ENCODE data around the gene ABCD4.

ABCD4 gene

DNA sequence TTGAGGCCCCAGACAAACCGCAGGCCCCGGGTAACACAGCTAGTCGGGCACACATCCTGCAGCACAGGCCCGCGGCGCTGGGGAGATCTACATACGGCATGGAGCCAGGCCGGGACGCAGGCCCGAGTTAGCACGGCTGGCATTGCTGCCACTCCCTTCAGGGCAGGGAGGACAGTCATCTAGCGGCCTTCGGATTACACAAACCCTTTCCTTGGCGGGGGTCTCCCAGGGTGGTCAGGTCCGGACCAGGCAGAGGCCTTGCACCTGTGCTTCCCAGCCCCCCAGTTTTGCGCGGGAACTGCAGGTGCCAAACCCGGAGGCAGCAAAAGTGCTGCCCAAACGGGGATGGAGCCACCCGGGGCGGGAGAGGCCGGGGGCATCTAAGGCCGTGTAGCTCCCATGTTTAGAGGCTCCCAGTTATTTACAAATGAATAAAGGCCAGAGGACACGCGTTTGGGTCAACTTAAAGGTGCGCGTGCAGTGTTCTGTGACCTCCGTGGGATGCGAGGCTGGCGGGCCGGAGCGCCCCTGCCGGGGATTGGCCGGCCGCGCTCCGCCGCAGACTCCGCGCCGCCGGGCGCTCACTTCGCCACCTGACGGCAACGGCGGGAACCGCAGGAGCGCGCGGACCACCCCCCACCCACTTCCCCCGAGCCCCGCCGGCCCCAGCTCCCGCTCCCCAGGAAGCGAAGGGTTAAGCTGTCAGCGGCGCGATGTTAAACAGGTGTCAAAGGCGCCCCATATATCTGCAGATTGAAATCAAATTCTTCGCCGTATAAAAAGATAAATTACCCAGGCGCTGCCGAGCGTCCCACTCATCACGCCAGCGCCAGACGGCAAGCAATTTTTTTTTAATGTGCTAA lies 45.4 kb downstream of the ABCD4 start:
- no peaks in the 10 kb centered on the region for H3K36me3 Mint-ChIP-seq
- no peaks in the 10 kb centered on the region for H3K9me3 Mint-ChIP-seq
- H3K4me1 Mint-ChIP-seq: peaks cover 5% of the 10 kb centered on the region
- H3K4me3 Mint-ChIP-seq: peak overlapping the region; percentile 87
- H3K27ac Mint-ChIP-seq: peak overlapping the region; percentile 55
- no peaks in the 10 kb centered on the region for H3K27me3 Mint-ChIP-seq

DNA sequence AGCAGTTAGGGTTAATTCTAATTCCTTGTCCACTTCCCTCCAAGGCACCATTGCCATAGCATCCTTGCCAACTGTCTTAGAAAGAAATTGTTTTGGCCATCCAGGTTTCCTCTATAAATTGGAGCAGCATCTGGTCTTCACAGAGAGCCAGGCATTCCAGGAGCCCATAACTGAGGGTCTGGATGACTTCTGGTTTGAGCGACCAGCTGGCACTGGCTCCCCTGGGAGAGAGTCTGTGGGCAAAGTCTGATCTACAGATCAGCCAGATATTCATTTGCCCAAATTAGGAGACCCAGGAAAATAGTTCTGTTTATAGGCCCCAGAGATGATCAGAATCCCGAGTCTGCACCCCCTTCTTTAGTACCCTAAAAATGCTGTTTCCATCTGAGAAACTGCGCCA lies 47.5 kb downstream of the ABCD4 start:
- no peak overlapping the region for H3K4me3 Mint-ChIP-seq
- H3K4me1 Mint-ChIP-seq: peaks cover 11% of the 10 kb centered on the region
- no peak overlapping the region for H3K27ac Mint-ChIP-seq
- no peaks in the 10 kb centered on the region for H3K36me3 Mint-ChIP-seq
- H3K9me3 Mint-ChIP-seq: no peaks in the 10 kb centered on the region
- peaks cover 8% of the 10 kb centered on the region for H3K27me3 Mint-ChIP-seq

DNA sequence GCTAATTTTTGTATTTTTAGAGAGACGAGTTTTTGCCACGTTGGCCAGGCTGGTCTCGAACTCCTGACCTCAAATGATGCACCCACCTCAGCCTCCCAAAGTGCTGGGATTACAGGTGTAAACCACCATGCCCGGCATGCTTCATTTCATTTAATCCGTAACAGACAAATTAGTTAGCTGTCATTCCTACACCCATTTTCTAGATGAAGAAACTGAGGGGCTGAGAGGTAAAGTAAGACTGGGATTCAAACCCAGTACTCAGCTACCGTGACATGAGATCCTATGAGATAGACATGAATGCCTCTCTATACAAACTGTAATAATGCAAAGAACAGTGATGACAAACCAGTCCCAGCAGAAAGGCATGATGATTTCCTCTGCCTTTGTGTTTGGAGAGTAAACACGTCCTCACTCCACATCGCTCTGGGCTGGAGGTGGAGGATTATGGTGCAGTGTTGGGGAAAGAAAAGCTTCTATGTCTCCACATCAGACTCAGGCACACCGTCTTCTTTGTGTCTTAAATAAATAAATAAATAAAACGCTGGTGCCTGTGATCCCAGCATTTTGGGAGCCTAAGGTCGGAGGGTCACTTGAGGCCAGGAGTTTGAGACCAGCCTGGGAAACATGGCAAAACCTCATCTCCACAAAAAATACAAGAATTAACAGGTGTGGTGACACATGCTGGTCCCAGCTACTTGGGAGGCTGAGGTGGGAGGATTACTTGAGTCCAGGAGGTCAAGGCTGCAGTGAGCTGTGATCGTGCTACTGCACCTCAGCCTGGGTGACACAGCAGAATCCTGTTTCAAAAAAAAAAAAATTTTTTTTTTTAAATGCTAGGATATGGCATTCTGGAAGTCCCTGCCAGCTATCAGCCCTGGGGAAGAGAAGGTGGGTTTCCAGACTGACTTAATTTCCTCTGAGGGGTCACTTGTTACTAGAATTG lies 53.0 kb downstream of the ABCD4 start:
- peaks cover 31% of the 10 kb centered on the region for H3K27me3 Mint-ChIP-seq
- H3K27ac Mint-ChIP-seq: no peak overlapping the region
- no peak overlapping the region for H3K4me3 Mint-ChIP-seq
- H3K36me3 Mint-ChIP-seq: no peaks in the 10 kb centered on the region
- no peaks in the 10 kb centered on the region for H3K9me3 Mint-ChIP-seq
- peaks cover 6% of the 10 kb centered on the region for H3K4me1 Mint-ChIP-seq

DNA sequence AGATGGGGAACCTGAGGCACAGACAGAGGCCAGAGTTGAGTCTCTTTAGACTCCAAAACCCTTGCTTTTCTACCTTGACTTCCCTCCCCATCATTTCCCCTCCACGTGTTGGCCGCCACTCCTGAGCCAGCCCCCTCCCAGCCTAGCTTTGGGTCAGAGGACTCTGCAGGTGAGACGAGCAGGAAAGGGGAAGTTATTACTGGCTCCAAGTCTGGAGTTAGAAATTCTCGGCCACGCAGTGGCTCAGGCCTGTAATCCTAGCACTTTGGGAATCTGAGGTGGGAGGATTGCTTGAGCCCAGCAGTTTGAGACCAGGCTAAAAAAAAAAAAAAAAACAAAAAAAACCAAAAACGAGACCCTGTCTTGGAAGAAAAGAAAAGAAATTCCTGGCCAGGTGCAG lies 54.7 kb downstream of the ABCD4 start:
- no peaks in the 10 kb centered on the region for H3K36me3 Mint-ChIP-seq
- no peak overlapping the region for H3K27ac Mint-ChIP-seq
- H3K27me3 Mint-ChIP-seq: peaks cover 46% of the 10 kb centered on the region
- H3K4me3 Mint-ChIP-seq: no peak overlapping the region
- H3K9me3 Mint-ChIP-seq: no peaks in the 10 kb centered on the region
- H3K4me1 Mint-ChIP-seq: peaks cover 6% of the 10 kb centered on the region

DNA sequence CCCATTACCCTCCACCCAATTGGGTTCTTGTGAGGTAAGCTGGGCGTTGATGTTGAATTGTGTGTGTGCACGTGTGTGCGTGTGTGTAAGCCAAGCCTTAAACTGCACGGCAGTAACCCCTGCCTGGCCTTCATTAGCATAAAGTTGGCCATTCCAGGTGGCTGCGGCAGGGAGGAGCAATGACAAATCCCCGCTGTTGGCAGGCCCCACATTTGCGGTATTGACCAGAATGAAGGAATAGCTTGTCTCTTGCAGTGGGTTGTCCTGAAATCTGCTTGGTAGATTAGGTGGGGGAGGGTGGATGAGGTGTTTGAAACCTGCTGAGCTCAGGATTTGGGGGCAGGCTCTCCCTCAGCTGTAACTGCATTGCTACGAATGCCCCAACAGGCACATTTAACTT lies 56.2 kb downstream of the ABCD4 start:
- no peak overlapping the region for H3K27ac Mint-ChIP-seq
- H3K27me3 Mint-ChIP-seq: peaks cover 58% of the 10 kb centered on the region

DNA sequence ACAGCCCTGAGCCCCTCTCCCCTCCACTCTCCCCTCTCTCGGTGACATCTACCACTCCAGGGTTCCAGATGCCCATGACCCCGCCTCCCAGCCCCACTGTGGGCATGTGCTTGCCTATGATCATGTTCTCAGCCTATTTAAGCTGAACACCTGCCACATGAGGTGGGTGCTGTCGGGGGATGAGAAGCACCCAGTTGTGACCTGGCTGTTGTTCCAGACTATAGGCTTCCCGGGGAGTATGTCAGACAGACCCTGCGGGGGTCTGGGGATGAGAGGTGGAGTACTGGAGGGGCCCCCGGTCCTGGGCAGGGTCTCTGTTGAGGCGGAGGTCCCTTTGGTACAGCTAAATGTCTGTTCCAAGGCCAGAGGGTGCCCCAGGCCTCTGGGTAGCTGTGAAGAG lies 57.4 kb downstream of the ABCD4 start:
- Mint-ChIP-seq H3K4me3 (no peak overlapping the region), H3K27me3 (peaks cover 57% of the 10 kb centered on the region), H3K36me3 (no peaks in the 10 kb centered on the region), H3K27ac (no peak overlapping the region), H3K4me1 (peaks cover 23% of the 10 kb centered on the region), H3K9me3 (no peaks in the 10 kb centered on the region)

More for the DNA sequence above, 56.2 kb downstream of the ABCD4 start:
- H3K4me1 Mint-ChIP-seq: peaks cover 15% of the 10 kb centered on the region
- no peaks in the 10 kb centered on the region for H3K36me3 Mint-ChIP-seq
- H3K4me3 Mint-ChIP-seq: no peak overlapping the region
- H3K9me3 Mint-ChIP-seq: no peaks in the 10 kb centered on the region

DNA sequence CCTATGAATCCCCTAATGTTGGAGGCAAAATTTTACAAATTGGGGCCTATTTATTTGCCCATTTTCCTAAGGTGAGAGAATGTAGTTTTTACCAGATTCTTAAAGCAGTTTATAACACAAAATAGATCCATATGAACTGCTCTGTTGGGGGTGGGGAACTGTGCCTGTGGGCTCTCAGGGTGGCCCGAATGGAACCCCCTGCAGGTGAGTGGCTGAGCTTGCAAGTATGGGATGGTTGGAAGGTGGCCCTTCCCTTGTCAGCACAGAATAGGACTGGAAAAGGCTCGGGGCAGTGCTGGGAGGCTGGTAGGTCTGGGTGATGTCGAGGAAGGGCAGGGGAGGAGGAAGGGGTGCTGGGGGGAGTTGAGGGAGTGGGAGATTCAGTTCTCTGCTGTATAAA lies 58.6 kb downstream of the ABCD4 start:
- H3K9me3 Mint-ChIP-seq: no peaks in the 10 kb centered on the region
- peaks cover 58% of the 10 kb centered on the region for H3K27me3 Mint-ChIP-seq
- peaks cover 24% of the 10 kb centered on the region for H3K4me1 Mint-ChIP-seq
- H3K4me3 Mint-ChIP-seq: no peak overlapping the region
- H3K27ac Mint-ChIP-seq: no peak overlapping the region
- no peaks in the 10 kb centered on the region for H3K36me3 Mint-ChIP-seq

DNA sequence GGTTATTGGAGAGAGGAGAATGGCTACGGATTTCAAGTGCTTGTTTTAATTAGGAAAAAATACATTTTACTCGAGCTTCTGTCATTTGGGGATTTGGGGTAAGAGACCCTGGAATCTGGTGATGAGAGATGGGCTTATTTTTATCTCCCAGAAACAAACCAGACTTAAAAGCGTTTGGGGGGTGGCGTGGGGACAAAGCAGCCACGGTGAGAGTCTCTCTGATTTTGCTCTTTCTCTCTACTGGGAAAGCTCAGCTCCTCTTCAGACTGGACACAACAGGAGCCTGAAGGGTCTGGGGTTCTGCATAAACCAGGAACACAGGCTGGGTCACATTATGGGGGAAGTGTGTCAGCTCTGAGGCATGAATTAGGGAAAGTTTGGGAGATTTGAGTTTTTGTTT lies 59.7 kb downstream of the ABCD4 start:
- H3K4me1 Mint-ChIP-seq: peaks cover 24% of the 10 kb centered on the region
- H3K27me3 Mint-ChIP-seq: peaks cover 66% of the 10 kb centered on the region

DNA sequence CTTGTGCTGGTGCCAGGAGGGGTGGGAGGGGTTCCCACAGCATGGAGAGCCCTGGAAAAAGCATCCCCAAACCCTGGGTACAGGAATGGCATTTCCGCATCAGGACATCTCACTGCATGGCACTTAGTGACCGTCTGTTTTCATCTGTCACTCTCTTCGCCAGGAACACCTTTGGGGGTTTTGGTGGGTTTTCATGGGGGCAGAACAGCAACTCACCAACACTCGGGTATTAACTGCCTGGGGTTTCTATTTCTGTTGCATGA lies 60.0 kb downstream of the ABCD4 start:
- peaks cover 24% of the 10 kb centered on the region for H3K4me1 Mint-ChIP-seq
- no peaks in the 10 kb centered on the region for H3K36me3 Mint-ChIP-seq
- H3K27me3 Mint-ChIP-seq: peaks cover 68% of the 10 kb centered on the region
- no peak overlapping the region for H3K27ac Mint-ChIP-seq
- no peaks in the 10 kb centered on the region for H3K9me3 Mint-ChIP-seq
- H3K4me3 Mint-ChIP-seq: no peak overlapping the region

More for the DNA sequence above, 59.7 kb downstream of the ABCD4 start:
- Mint-ChIP-seq H3K4me3 (no peak overlapping the region), H3K9me3 (no peaks in the 10 kb centered on the region), H3K27ac (no peak overlapping the region), H3K36me3 (no peaks in the 10 kb centered on the region)

DNA sequence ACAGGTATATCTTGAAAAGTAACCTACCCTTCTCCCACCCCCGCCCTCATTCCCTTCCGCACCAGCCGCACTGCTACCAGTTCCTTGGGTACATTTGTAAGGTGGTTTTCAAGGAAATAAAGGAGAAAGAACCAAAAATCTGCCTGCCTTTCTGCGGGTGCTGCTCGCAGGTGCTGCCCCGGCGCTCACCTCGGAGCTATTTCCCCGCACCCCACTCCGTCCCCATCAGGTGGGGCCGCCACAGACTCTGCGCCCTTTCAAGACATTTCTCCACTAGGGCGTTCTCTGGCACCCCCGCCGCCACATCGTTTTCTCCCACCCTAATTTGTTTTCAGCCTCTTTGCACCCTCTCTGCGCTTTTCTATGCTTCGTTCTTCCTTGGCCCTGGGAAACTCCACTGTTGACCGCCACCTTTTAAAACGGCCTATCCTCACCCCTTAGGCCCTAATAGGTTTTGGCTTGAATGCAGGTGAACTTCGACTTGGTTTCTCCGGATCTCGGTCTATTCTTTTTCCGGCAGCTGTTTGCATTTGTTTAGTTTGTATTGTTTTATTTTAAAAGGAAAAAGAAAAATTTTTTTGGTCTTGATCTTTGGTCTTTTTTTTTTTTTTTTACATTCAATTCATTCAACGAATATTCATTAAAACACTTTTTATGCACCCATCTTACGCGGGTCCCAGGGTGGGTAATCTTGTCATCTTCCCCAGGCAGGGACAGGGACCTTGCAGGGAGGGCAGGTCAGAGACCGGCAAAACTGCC lies 60.5 kb downstream of the ABCD4 start:
- Mint-ChIP-seq H3K9me3 (no peaks in the 10 kb centered on the region), H3K27me3 (peaks cover 68% of the 10 kb centered on the region), H3K27ac (no peak overlapping the region), H3K36me3 (no peaks in the 10 kb centered on the region), H3K4me1 (peaks cover 24% of the 10 kb centered on the region), H3K4me3 (peak overlapping the region; percentile 80)

DNA sequence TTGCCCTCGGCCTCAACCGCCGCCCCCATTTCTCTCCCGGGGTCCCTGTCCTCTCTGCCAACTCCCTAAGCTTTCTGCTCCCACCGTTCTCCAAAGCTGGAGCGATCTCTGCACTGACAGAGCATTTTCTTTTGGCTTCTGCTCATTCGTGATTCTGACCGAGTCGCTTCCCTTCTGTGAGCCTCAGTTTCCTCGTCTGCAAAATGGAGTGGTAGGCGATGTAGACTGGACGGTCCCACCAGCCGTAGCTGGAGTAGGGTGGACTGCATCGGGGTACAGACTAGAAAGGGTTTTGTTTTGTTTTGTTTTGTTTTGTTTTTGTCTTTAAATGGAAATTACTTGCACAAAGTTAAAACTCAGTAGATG lies 61.1 kb downstream of the ABCD4 start:
- Mint-ChIP-seq H3K27me3 (peaks cover 67% of the 10 kb centered on the region), H3K4me3 (peak overlapping the region; percentile 80), H3K9me3 (no peaks in the 10 kb centered on the region), H3K27ac (no peak overlapping the region), H3K4me1 (peaks cover 24% of the 10 kb centered on the region), H3K36me3 (no peaks in the 10 kb centered on the region)

DNA sequence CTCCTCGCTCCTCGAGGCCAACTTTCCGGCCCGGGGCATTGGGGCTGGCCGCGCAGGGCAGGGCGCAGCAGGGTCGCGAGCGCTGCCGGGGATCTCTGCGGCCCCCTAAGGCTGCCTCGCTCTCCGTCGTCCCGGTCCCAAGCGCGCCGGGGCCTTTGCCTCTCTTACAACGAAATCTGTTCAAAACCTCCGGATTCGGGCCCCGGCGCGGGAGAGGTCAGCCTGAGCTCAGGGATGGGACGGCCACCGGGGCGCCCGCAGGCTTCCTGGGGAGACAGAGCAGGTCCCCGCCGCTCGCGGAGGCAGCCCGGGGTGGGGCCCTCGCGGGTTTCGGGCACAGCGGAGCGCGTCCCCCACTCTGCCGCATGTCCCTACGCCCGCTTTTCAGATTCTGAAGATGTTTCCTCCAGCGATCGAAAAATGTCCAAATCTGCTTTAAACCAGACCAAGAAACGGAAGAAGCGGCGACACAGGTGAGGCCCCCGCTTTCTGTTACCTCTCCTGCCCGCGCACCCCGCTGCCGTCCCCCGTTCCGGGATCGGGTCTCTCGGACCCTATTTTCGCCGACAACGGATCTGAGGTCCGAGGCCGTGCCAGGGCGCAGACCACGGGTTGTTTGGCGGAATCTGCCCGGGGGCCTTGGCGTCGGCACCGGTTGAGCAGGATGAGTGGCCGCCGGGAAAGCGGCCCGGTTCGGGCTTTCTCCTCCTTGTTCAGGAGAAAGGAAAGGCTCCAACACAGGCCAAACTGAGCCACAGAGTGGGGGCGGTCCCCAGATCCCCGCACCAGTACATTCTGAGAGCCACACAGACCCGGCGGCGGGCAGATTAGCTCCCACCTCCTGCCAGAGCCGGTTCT lies 61.7 kb downstream of the ABCD4 start:
- H3K36me3 Mint-ChIP-seq: no peaks in the 10 kb centered on the region
- peak overlapping the region; percentile 80 for H3K4me3 Mint-ChIP-seq
- no peak overlapping the region for H3K27ac Mint-ChIP-seq
- no peaks in the 10 kb centered on the region for H3K9me3 Mint-ChIP-seq
- peaks cover 64% of the 10 kb centered on the region for H3K27me3 Mint-ChIP-seq
- peaks cover 24% of the 10 kb centered on the region for H3K4me1 Mint-ChIP-seq

DNA sequence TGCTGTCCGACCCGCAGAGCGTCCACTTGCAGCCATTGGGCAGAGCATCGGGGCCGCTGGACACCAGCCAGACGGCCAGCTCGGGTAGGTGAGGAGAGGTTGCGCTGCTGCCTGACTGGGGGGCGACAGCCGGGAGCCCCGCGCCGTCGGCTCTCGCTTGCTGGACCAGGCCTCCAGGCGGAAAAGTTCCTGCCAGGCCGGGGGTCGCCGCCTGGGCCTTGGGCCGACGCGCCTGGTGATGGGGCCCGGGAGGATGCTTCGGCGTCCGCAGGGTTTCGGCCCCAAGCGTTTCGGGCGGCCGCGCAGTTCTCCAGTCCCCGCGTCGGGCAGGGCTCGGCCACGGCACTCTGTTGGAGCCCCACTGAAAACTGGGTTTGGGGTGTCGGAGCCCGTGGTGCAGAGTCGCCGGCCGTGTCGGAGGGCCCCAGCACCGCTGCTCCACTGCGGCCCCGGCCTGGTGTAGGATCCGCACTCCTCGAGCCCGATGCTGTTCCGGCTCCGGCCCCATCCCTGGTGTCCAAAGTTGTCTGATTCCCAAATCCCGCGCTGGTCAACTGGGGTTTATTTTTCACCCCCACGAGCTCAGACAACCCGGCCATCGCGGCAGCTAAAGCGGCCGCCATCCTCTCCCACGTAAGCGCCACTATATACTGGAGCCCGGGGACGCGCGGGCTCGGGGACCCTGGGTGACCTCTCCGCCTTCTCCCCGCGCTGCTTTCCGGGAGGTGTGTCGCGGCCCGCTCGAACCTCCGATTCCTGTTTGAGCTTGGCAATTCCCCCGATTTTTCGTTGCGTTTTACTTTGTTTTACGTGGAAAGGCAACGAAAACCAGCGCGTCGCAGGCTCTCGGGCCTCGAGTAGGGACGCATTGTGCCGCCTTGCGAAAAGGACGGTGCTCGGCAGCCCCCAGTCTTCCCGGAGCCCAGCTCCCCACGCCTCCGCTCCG lies 62.6 kb downstream of the ABCD4 start:
- H3K27me3 Mint-ChIP-seq: peaks cover 59% of the 10 kb centered on the region
- H3K4me3 Mint-ChIP-seq: peak overlapping the region; percentile 72
- H3K27ac Mint-ChIP-seq: no peak overlapping the region
- H3K4me1 Mint-ChIP-seq: peaks cover 24% of the 10 kb centered on the region
- no peaks in the 10 kb centered on the region for H3K36me3 Mint-ChIP-seq
- no peaks in the 10 kb centered on the region for H3K9me3 Mint-ChIP-seq

All from activated naive CD4-positive, alpha-beta T cell treated with anti-CD3 and anti-CD28 coated beads, Interleukin-2, amount 50 U/mL, for 24 hours (primary cell).